HepG2 (cell line): Measurements from ENCODE around the gene ELP1. TPM values are rescaled to one million over a fixed set of nuclear protein-coding genes. Genes with fewer than 3 reads are reported as not detected.

Experiments
- EP300 ChIP-seq, 3 experiments: sonication (generic) in 1 of 3; formaldehyde crosslinking in 1 of 3; IDR thresholded peaks; 2 replicates each; pipeline versions ENCODE4 v1.5.1 to v1.6.1; 2011 to 2020; ENCODE audit warnings: low read depth in 2 of 3, low read length in 2 of 3, borderline replicate concordance in 1 of 3, improper control_type of control experiment in 1 of 3, mild to moderate bottlenecking in 1 of 3, missing genetic modification reagents in 1 of 3, moderate library complexity in 1 of 3
- HIVEP1 ChIP-seq: sonication (generic); formaldehyde crosslinking; IDR thresholded peaks from 2 replicates; pipeline ENCODE4 v1.4.0; 2020; ENCODE audit warnings: mild to moderate bottlenecking, missing genetic modification reagents
- KDM2A ChIP-seq: sonication (generic); formaldehyde crosslinking; IDR thresholded peaks from 2 replicates; pipeline ENCODE4 v1.4.0; 2020; ENCODE audit warnings: low read depth, missing genetic modification reagents, borderline replicate concordance
- KDM5A ChIP-seq: fragments of 200-600 bp; sonication (generic); IDR thresholded peaks from 2 replicates; pipeline ENCODE4 v1.7.0; 2018; ENCODE audit warnings: antibody characterized with exemption, mild to moderate bottlenecking, low read length, borderline replicate concordance
- KLF6 ChIP-seq: IDR thresholded peaks from 2 replicates; pipeline ENCODE4 v1.8.0; 2016; ENCODE audit warnings: missing biosample characterization, missing genetic modification reagents
- LCORL ChIP-seq, 2 experiments: fragments of 450-650 bp in 1 of 2; sonication (generic) in 1 of 2; formaldehyde crosslinking in 1 of 2; IDR thresholded peaks; 2 replicates each; pipeline versions ENCODE4 v1.5.0 to v1.6.1; 2017 to 2020; ENCODE audit warnings: antibody characterized with exemption in 1 of 2, missing genetic modification reagents in 1 of 2
- MIER3 ChIP-seq: IDR thresholded peaks from 2 replicates; pipeline ENCODE4 v1.6.1; 2016; ENCODE audit warnings: missing compliant biosample characterization, borderline replicate concordance
- MXD4 ChIP-seq: IDR thresholded peaks from 2 replicates; pipeline ENCODE4 v1.6.1; 2016; ENCODE audit warnings: mild to moderate bottlenecking, missing biosample characterization, missing genetic modification reagents
- NFIC ChIP-seq: IDR thresholded peaks from 2 replicates; pipeline ENCODE4 v1.6.1; 2012; ENCODE audit warnings: mild to moderate bottlenecking, low read length, inconsistent platforms
- NFYC ChIP-seq: IDR thresholded peaks from 2 replicates; pipeline ENCODE4 v1.6.1; 2016; ENCODE audit warnings: missing genetic modification reagents, missing compliant biosample characterization
- PRMT3 ChIP-seq: sonication (generic); formaldehyde crosslinking; IDR thresholded peaks from 2 replicates; pipeline ENCODE4 v1.8.1; 2022; ENCODE audit warnings: low read depth, mild to moderate bottlenecking, moderate library complexity, missing genetic modification reagents, borderline replicate concordance
- ZNF546 ChIP-seq: sonication (generic); formaldehyde crosslinking; conservative IDR thresholded peaks from 2 replicates; pipeline ENCODE4 v1.8.1; 2023; ENCODE audit warnings: mild to moderate bottlenecking, missing genetic modification reagents
- ZNF567 ChIP-seq: sonication (generic); formaldehyde crosslinking; IDR thresholded peaks from 2 replicates; pipeline ENCODE4 v1.8.1; 2023; ENCODE audit warnings: mild to moderate bottlenecking, missing genetic modification reagents, borderline replicate concordance
- ZNF747 ChIP-seq: sonication (generic); formaldehyde crosslinking; IDR thresholded peaks from 2 replicates; pipeline ENCODE4 v1.8.1; 2023; ENCODE audit warnings: missing genetic modification reagents, mild to moderate bottlenecking, borderline replicate concordance
- ZNF75D ChIP-seq: sonication (generic); formaldehyde crosslinking; IDR thresholded peaks from 2 replicates; pipeline ENCODE4 v1.8.1; 2023; ENCODE audit warnings: missing genetic modification reagents, mild to moderate bottlenecking, borderline replicate concordance
- ZSCAN21 ChIP-seq: sonication (generic); formaldehyde crosslinking; IDR thresholded peaks from 2 replicates; pipeline ENCODE4 v1.8.0; 2022; ENCODE audit warnings: mild to moderate bottlenecking, missing genetic modification reagents, moderate library complexity, borderline replicate concordance
- polyA plus RNA-seq, 8 experiments: library from polyadenylated mRNA; depleted of rRNA in 3 of 8; stranded (reverse) in 7 of 8; unstranded in 1 of 8; fragments of >200 nt; fragmentation: Illumina TruSeq in 4 of 8; extraction: Trizol in 4 of 8; gene quantifications; 2 replicates each; pipeline versions ENCODE4 v1.2.1 to v1.2.3, GENCODE V29; 2011 to 2016; ENCODE audit warnings: low read depth in 4 of 8, missing spikeins in 1 of 8, mixed read lengths in 1 of 8; ENCODE audit not compliant: insufficient read depth in 1 of 8
- total RNA-seq, 5 experiments: library from RNA; depleted of rRNA; stranded (reverse); fragments of >200 nt; fragmentation: Illumina TruSeq; extraction: Trizol; gene quantifications; 2 replicates each; pipeline ENCODE4 v1.2.3, GENCODE V29; 2016; ENCODE audit warnings: low read depth in 1 of 5
- TF ChIP-seq, protein P1 (sequence below): sonication (generic); formaldehyde crosslinking; IDR thresholded peaks from 2 replicates; pipeline ENCODE4 v1.8.1; 2022; ENCODE audit warnings: mild to moderate bottlenecking, missing genetic modification reagents
- TF ChIP-seq, protein P2 (sequence below): sonication (generic); formaldehyde crosslinking; IDR thresholded peaks from 2 replicates; pipeline ENCODE4 v1.4.0; 2020; ENCODE audit warnings: missing genetic modification reagents
- TF ChIP-seq, protein P3 (sequence below): sonication (generic); formaldehyde crosslinking; IDR thresholded peaks from 2 replicates; pipeline ENCODE4 v1.9.0; 2022; ENCODE audit warnings: low read depth, missing genetic modification reagents

ELP1 gene
- total and polyA plus RNA-seq, 2 of the 13 experiments (the other 11 are each of a cell fraction or from before 2014, with no cell fraction given): 157 to 275 TPM

DNA sequence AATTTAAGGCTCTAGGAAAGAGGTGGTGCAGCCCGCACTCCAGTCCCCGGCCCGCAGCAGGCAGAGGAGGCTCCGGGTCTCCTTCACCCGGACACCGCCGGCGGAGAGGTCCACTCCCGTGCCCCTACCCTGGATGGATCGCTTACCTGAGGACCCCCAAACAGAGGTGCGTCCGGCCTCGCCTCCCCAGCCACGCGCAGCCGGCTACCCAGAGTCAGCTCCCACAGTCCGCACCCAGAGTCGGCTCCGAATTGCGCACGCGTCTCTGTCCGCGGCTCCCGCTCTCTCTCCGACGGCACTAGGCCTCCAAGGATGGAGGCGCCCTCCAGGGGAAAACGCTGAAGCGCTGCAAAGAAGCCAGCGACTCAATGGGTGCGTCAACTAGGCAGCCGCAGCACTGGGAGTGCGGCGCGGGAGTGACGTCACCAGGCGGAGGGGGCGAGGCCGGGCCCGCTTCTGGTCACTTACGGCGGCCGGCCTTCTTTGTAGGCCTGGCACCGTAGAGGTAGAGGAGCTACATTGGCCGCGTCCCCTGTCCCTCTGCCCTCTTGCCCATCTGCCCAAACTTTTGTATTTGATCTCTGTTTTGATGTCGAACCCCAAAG is at the start of gene ELP1 (continued):
- TF ChIP-seq, protein P1, sequence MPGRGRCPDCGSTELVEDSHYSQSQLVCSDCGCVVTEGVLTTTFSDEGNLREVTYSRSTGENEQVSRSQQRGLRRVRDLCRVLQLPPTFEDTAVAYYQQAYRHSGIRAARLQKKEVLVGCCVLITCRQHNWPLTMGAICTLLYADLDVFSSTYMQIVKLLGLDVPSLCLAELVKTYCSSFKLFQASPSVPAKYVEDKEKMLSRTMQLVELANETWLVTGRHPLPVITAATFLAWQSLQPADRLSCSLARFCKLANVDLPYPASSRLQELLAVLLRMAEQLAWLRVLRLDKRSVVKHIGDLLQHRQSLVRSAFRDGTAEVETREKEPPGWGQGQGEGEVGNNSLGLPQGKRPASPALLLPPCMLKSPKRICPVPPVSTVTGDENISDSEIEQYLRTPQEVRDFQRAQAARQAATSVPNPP (CRISPR knock-in tag): no peak
- TF ChIP-seq ZSCAN21: no peak; the same call in 1 of the 2 replicates
- peak; percentile 72 for TF ChIP-seq MIER3 (CRISPR knock-in tag)
- TF ChIP-seq HIVEP1 (CRISPR knock-in tag): no peak; the same call in 1 of the 2 replicates
- TF ChIP-seq KDM2A (CRISPR knock-in tag): peak; percentile 91
- TF ChIP-seq LCORL (IDR thresholded peaks at IDR 0.05): no peak
- TF ChIP-seq LCORL (CRISPR knock-in tag; IDR thresholded peaks at IDR 0.05): peak; percentile 72
- TF ChIP-seq ZNF546 (CRISPR knock-in tag): no peak
- TF ChIP-seq ZNF75D: no peak
- no peak for TF ChIP-seq KLF6 (CRISPR knock-in tag)
- no peak for TF ChIP-seq ZNF567 (CRISPR knock-in tag)
- TF ChIP-seq, protein P2, sequence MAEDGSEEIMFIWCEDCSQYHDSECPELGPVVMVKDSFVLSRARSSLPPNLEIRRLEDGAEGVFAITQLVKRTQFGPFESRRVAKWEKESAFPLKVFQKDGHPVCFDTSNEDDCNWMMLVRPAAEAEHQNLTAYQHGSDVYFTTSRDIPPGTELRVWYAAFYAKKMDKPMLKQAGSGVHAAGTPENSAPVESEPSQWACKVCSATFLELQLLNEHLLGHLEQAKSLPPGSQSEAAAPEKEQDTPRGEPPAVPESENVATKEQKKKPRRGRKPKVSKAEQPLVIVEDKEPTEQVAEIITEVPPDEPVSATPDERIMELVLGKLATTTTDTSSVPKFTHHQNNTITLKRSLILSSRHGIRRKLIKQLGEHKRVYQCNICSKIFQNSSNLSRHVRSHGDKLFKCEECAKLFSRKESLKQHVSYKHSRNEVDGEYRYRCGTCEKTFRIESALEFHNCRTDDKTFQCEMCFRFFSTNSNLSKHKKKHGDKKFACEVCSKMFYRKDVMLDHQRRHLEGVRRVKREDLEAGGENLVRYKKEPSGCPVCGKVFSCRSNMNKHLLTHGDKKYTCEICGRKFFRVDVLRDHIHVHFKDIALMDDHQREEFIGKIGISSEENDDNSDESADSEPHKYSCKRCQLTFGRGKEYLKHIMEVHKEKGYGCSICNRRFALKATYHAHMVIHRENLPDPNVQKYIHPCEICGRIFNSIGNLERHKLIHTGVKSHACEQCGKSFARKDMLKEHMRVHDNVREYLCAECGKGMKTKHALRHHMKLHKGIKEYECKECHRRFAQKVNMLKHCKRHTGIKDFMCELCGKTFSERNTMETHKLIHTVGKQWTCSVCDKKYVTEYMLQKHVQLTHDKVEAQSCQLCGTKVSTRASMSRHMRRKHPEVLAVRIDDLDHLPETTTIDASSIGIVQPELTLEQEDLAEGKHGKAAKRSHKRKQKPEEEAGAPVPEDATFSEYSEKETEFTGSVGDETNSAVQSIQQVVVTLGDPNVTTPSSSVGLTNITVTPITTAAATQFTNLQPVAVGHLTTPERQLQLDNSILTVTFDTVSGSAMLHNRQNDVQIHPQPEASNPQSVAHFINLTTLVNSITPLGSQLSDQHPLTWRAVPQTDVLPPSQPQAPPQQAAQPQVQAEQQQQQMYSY (CRISPR knock-in tag): peak; percentile 33; the same call in 1 of the 2 replicates
- no peak for TF ChIP-seq ZNF747 (CRISPR knock-in tag)
- TF ChIP-seq NFIC: no peak
- TF ChIP-seq NFYC (CRISPR knock-in tag): no peak; the same call in 1 of the 2 replicates
- no peak for TF ChIP-seq EP300 (IDR thresholded peaks at IDR 0.05; ENCODE audit: low read depth in 2 of 2, low read length in 2 of 2)
- TF ChIP-seq EP300 (CRISPR knock-in tag; IDR thresholded peaks at IDR 0.05; ENCODE audit: borderline replicate concordance): 0 out of 2 replicates have a peak, but pooled peaks have one; percentile 21
- 0 out of 2 replicates have a peak, but pooled peaks have one; percentile 37 for TF ChIP-seq PRMT3 (CRISPR knock-in tag)
- TF ChIP-seq, protein P3, sequence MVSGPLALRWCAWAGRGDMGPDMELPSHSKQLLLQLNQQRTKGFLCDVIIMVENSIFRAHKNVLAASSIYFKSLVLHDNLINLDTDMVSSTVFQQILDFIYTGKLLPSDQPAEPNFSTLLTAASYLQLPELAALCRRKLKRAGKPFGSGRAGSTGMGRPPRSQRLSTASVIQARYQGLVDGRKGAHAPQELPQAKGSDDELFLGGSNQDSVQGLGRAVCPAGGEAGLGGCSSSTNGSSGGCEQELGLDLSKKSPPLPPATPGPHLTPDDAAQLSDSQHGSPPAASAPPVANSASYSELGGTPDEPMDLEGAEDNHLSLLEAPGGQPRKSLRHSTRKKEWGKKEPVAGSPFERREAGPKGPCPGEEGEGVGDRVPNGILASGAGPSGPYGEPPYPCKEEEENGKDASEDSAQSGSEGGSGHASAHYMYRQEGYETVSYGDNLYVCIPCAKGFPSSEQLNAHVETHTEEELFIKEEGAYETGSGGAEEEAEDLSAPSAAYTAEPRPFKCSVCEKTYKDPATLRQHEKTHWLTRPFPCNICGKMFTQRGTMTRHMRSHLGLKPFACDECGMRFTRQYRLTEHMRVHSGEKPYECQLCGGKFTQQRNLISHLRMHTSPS (CRISPR knock-in tag): no peak
- TF ChIP-seq KDM5A: peak; percentile 40
- TF ChIP-seq MXD4: no peak; the same call in 1 of the 2 replicates
